Glomerular visceral epithelial cell (primary cell): ENCODE results near the gene ERVV-1.
"Not testable (repeated sequence)": the region's sequence is repeated elsewhere in the genome, so short reads cannot be mapped to it uniquely, and the experiment has no call there.

Experiments
- DNase-seq: peaks from one replicate; pipeline ENCODE4 v3.0.0-alpha.2; 2016; ENCODE audit errors: extremely low spot score

Gene ERVV-1

DNA sequence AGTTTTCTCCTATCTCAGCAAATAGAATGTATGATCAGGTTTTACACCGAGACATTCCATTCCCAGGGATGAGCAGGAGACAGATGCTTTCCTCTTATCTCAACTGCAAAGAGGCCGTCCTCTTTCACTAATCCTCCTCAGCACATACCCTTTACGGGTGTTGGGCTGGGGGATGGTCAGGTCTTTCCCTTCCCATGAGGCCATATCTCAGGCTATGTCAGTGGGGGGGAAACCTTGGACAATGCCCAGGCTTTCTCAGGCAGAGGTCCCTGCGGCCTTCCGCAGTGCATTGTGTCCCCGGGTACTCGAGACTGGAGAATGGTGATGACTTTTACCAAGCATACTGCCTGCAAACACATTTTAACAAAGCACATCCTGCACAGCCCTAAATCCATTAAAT lies 14.6 kb downstream of the ERVV-1 start:
- DNase-seq = not testable (repeated sequence)

GRCh38 chr19:53034054-53034453 lies 20.3 kb downstream of the ERVV-1 start:
- DNase-seq = no peak

DNA sequence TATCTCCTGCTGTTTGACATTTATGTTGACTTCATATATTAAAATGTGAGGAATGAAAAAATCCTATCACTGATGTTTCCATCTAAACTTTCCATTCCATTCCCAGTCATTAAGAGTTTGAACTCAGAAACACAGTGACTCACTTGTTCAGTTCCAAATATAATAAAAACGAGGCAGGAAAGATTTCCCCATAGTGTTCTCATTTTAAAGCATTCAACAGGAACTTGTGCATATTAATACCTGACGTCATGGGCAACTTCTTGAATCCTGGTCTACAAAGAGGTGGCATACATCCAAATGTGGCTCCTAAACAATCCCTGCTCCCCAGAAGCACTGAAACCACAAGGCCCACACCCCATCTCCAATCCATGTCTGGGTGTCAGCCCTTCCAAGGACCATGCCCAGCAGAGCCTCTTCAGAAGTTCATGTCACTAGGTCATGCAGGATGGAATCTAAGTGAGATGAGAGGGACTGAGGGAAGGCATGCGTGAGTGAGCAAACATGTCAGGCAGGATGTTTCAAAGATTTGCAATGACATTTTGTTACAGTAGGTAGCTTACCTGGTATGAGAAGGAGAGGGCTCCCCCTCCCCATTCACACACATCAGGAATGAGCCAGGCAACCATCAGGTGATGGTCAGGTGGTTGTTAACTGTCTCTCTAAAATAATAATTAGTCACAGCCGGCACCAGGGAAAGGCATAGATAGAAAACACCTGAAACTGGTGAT lies 21.4 kb downstream of the ERVV-1 start:
- no peak for DNase-seq

- no peak for DNase-seq
These were observed 23.7 kb downstream of the ERVV-1 start for GRCh38 chr19:53037101-53038097.

DNA sequence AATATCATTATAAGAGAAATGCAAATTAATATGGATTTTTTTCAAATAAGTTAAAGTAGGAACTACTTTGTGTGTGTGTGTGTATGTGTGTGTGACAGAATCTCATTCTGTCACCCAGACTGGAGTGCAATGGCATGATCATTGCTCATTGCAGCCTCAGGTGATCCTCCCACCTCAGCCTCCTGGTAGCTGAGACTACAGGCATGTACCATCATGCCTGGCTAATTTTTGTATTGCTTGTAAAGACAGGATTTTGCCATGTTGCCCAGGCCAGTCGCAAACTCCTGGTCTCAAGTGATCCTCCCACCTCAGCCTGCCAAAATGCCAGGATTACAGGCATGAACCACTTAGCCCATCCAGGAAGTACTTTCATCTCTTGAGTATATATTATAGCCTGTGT lies 27.6 kb downstream of the ERVV-1 start:
- no peak for DNase-seq

GRCh38 chr19:53045536-53045935 lies 31.8 kb downstream of the ERVV-1 start:
- no peak for DNase-seq

DNA sequence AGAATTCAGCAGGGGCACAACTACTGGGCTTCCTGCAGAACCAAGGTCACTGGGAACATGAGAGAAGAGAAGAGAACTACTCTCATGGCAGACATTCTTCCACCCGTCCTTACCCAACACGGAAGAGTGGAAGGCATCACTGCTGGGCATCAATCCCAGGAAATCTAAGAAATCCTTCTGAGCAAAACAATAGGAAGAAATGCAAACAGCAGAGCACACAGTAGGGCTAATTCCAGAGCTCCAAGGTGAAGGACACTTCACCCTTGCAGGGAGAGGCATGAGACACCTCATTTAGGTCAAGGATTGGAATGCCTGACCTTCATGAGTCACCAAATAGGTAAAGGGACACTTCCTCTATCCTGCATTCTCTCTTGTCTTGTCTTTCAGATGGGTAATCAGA lies 33.7 kb downstream of the ERVV-1 start:
- no peak for DNase-seq

DNA sequence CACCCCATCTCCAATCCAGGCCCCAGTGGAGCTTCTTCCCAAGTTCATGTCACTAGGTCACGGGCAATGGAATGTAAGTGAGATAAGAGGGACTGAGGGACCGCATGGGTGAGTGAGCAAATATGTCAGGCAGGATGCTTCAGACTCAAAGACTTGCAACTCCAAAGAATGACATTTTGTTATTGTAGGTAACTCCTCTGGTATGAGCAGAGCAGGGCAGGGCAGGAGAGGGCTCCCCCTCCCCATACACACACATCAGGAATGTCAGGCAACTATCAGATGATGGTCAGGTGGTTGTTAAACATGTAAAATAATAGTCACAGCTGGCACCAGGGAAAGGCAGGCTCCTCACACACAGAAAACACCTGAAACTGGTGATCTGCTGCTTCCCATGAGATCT lies 41.4 kb downstream of the ERVV-1 start:
- DNase-seq = no peak

GRCh38 chr19:53057904-53058580 lies 44.3 kb downstream of the ERVV-1 start:
- DNase-seq = no peak
